LNCaP clone FGC (cell line): ENCODE data around the gene KLHL7.

Source experiments
- DNase-seq: peaks from one replicate; pipeline ENCODE4 v3.0.0-alpha.2; 2011; ENCODE audit warnings: low read depth
- H3K4me3 ChIP-seq: 2 replicates; pipeline ENCODE4 v1.5.1; 2011; ENCODE audit warnings: mild to moderate bottlenecking, low read depth, low read length, control low read depth
- CTCF ChIP-seq: IDR thresholded peaks from 2 replicates; pipeline ENCODE4 v1.5.1; 2012; ENCODE audit warnings: mild to moderate bottlenecking; ENCODE audit not compliant: control insufficient read depth, insufficient read depth; ENCODE audit errors: extremely low read depth

KLHL7 gene

GRCh38 chr7:23105644-23106056 is at the start of gene KLHL7:
TSS of gene KLHL7 (plus strand) at chr7:23105785. CDS start at chr7:23106027, 242 bp downstream.
- peak within 1 kb of the TSS; percentile 85 for H3K4me3 ChIP-seq
- TF ChIP-seq CTCF = no peak
- DNase-seq = peak; percentile 74

GRCh38 chr7:23058408-23059096 is 47.0 kb upstream of the KLHL7 start:
- TF ChIP-seq CTCF = no peak
- DNase-seq = no peak
- no peak overlapping the region for H3K4me3 ChIP-seq

- no peak overlapping the region for H3K4me3 ChIP-seq
- no peak for TF ChIP-seq CTCF
- DNase-seq = no peak
Measured at GRCh38 chr7:23061327-23061726, 44.3 kb upstream of the KLHL7 start.

GRCh38 chr7:23062452-23062851 is 43.1 kb upstream of the KLHL7 start:
- TF ChIP-seq CTCF = no peak
- H3K4me3 ChIP-seq = no peak overlapping the region
- DNase-seq = no peak

GRCh38 chr7:23065974-23066373 is 39.6 kb upstream of the KLHL7 start:
- no peak overlapping the region for H3K4me3 ChIP-seq
- no peak for DNase-seq
- no peak for TF ChIP-seq CTCF

- no peak for DNase-seq
- no peak overlapping the region for H3K4me3 ChIP-seq
- no peak for TF ChIP-seq CTCF
Measured at GRCh38 chr7:23067271-23067670, 38.3 kb upstream of the KLHL7 start.

- DNase-seq = no peak
- 0 out of 2 replicates have a peak, but pooled peaks have one; percentile 9 for TF ChIP-seq CTCF
- H3K4me3 ChIP-seq = no peak overlapping the region
Measured at GRCh38 chr7:23072048-23072447, 33.5 kb upstream of the KLHL7 start.
